ENCODE measurements around the gene GGT7.

GRCh38 chr20:34876406-34877282 lies 4.0 kb upstream of the GGT7 start, which contains the start of gene ACSS2:
- TF ChIP-seq POLR2A (IDR thresholded peaks at IDR 0.05) = no peak
- no peak for TF ChIP-seq CTCF (IDR thresholded peaks at IDR 0.05)
